GM19452 (cell line): ENCODE measurements around the gene GTF3C6.
"Not testable (repeated sequence)": the region's sequence is repeated elsewhere in the genome, so short reads cannot be mapped to it uniquely, and the experiment has no call there.

Experiments
- ATAC-seq: cut with Tn5 transposase; IDR thresholded peaks from one replicate; pipeline ENCODE4 v1.9.1; 2021; ENCODE audit not compliant: unreplicated experiment

Gene GTF3C6

DNA sequence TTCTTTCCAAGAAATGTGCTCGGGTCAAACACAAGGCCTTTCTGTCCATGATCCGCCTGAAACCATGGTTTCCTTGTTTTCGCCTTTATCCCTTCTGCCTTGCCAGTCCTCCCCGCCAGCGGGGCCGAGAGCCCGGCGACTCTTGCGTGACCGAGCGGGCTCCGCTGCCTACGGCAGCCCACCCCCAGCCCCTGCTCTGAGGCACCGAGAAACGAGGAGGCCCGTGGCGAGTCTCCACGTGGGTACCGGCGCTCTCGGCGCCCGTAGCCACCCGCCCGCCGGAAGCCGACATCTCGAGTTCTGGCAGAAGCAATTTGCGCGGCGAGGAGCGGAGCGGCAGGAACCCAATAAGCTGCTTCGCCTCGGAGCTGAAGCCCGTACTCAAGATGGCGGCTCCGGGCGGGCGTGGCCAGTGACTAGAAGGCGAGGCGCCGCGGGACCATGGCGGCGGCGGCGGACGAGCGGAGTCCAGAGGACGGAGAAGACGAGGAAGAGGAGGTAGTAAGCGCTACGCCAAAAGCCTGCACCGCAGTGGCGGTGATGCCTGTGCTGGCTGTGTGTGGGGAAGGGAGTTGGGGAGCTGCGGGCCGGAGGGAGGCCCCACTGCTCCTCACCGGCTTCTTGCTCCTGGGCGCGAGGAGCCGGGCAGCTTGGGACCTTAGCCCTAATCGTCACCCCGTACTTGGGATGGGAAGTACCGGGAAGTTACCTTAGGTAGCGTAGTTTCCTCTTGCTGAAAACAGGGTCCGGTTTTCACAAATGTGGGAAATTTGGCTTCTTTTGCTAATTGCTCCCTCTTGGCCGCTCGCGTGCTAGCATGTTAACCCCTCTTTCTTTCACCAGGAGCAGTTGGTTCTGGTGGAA is at the start of gene GTF3C6:
GTF3C6 (plus strand) TSS at position 378 of the 864 bp plus-strand sequence; CDS start at position 442, 64 bp downstream.
- ATAC-seq: peak; percentile 98

- ATAC-seq: no peak
These were observed 27.7 kb upstream of the GTF3C6 start for GRCh38 chr6:110930781-110931180.

GRCh38 chr6:110933912-110934311 is 24.6 kb upstream of the GTF3C6 start:
- ATAC-seq: no peak

DNA sequence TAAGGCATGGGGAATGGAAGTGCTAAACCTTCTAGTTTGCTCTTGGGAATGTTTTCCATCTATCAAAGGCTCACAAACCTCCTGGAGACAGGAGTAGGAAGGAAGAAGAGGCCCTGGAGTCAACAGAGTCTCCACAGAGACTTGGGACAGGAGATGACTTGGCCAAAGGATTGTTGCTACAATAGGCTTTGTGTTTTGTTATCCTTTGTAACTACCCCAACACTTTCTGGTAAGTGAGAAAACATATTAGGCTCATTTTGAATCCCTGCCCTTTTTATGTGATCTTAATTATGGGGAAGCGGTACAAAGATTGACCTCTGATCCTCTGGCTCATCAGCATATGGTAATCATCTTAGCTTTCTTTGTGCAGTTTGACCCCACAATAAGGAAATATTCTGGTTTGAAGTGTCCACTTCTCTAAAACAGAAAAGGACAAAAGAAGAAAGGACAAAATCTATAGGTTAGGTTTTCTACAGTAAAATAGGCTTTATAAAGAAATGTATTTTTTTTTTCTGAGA is 24.1 kb upstream of the GTF3C6 start:
- no peak for ATAC-seq

DNA sequence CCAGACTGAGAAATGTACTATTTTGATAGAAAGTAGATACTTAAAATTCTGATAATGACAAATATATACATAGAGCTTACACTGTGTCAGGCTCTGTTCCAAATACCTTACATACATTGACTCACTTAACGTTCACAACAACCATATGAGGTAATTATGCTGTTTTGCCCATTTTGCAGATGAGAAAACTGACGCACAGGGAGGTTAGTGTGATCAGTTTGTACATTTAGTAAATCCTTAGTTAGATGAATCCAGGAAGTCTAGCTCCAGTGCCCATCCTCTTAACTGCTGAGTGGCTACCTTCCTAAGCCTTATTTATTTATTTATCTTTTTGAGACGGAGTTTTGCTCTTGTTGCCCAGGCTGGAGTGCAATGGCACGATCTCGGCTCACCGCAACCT is 23.3 kb upstream of the GTF3C6 start:
- ATAC-seq: no peak

- no peak for ATAC-seq
These were observed 20.3 kb upstream of the GTF3C6 start for GRCh38 chr6:110938171-110938570.

DNA sequence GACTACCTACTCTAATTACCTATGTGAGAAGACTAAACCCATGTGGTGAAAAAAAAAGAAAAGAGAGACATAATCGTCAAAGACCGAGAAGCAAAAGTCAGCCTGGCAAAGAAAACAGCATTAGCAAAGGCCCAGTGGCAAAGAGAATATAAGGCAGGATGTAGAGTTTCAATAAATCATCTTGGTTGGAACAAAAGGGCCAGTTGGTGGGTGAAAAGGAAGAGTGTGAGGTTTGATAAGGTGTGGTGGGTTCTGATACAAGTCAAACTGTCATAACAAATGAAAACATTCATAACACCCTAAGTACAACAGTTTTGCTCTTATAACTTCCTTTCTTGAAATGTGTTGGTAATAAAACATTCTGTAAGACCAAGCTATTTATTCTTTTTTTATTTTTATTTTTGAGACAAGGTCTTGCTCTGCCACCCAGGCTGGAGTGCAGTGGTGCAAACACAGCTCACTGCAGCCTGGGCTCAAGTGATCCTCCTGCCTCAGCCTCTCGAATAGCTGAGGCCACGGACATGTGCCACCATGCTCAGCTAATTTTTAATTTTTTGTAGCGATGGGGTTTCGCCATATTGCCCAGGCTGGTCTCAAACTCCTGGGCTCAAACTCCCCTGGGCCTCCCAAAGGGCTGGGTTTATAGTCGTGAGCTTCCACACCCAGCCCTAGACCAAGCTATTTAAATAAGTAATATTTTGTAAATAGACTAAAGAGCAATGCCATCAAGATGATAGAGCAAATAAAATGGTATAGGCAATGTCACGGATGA is 18.9 kb upstream of the GTF3C6 start:
- no peak for ATAC-seq

- ATAC-seq: peak; percentile 100
These were observed 13.8 kb upstream of the GTF3C6 start for GRCh38 chr6:110944681-110945151.

DNA sequence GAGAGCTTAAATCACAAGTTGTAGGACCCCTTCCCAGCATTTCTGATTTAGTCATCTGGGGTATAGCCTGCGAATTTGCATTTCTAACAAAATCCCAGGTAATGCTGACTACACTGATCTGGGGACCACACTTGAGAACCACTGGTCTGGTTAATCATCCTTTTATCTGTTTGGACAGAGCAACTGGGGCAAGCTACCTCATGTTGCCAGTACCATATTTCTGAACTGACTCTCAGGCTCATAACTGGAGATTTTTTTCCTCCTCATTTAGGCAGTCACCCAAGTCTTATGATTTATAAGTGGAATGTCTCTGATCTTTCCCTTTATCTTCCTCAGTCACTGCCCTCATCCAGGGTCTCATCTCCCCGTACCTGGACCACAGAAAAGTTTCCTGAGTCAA is 12.0 kb upstream of the GTF3C6 start:
- ATAC-seq: no peak

DNA sequence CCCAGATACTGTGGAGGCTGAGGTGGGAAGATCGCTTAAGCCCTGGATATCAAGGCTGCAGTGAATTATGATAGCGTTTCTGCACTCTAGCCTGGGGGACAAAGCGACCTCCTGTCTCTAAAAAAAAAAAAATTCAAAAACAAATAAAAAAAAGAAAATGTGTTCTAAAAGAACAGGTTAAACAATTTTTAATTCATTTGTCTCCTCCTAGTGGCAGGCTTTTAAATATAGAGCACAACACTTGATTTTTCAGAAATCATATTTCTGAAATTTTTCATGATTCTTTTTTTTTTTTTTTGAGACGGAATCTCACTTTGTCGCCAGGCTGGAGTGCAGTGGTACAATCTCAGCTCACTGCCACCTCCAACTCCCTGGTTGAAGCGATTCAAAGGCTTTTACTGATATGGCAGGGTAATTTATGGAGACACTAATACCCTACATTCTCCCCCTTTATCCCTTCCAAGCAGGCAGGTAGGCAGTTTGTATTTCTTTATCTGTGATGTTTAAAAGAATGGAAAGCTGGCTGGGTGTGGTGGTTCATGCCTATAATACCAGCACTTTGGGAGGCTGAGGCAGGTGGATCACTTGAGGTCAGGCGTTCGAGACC is 8.7 kb upstream of the GTF3C6 start:
- ATAC-seq: no peak

- ATAC-seq: no peak
These were observed 8.1 kb upstream of the GTF3C6 start for GRCh38 chr6:110950440-110950839.

- no peak for ATAC-seq
These were observed 7.5 kb upstream of the GTF3C6 start for GRCh38 chr6:110951008-110951407.

DNA sequence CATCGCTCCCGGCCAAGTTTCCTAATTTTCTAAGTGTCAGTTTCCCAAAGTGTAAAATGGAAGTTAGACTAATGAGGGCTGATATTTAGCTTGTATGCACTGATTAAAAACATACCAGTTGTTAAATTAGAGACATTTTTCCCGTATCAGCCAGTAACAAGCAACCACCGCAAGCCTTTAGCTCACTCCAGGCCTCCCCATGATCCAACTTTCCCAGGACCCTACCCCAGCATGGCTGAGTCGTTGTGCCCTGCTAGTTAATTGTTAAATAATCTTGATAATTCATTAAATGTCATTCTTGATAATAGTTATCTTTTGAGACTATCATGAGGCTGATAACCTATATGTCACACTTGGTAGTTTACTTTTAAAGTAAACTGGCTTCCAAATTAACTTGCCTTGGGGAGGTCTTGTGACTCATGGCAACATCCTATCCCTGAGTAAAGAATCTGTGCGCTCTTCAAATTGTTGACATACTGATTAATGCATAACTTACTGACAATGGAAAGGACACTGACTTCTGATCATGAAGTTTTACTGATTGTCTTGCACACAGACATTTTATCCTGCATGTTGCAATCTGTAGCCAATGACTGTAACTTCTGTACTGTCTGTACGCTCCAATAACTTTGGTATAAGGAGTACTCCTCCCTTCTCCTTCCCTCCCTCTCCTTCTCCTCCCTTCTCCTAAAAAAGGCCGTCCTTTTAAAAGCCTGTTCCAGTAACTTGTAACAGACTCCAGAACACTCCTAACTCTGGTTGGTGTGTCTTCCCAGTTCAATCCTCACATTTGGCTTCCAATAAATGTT is 6.3 kb upstream of the GTF3C6 start:
- ATAC-seq: no peak

GRCh38 chr6:110953633-110954303 is 4.7 kb upstream of the GTF3C6 start:
- ATAC-seq: no peak

- no peak for ATAC-seq
These were observed 1.5 kb downstream of the GTF3C6 start for GRCh38 chr6:110960014-110960390.

DNA sequence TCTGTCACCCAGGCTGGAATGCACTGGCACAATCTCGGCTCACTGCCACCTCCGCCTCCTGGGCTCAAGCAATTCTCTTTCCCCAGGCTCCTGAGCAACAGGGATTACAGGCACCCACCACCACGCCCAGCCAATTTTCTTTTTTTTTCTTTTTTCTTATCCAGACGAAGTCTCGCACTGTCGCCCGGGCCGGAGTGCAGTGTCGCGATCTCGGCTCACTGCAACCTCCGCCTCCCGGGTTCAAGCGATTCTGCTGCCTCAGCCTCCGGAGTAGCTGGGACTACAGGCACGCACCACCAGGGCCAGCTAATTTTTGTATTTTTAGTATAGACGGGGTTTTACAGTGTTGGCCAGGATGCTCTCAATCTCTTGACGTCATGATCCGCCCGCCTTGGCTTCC is 4.1 kb downstream of the GTF3C6 start:
- ATAC-seq: not testable (repeated sequence)

DNA sequence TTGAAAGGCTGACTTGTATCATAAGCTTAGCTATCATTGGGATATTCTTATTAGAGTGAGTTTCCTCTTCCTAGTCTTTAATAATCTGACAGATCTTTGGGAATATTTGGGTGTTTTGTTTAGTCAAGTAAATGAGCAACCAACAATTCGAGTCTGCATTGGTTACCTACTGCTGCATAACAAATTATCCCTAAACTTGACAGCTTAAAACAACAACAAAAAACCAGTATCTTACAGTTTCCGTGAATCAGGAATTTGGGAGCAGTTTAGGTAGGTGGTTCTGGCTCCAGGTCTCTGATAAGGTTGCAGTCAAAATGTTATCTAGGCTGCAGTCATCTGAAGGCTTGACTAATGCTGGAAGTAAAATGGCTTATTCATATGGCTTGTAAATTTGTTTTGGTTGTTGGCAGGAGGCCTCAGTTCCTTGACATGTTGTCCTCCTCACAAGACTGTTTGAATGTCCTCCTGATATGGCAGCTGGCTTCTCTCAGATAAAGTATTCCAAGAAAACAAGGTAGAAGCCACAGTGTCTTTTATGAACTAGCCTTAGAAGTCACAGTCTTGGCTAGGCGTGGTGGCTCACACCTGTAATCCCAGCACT is 7.2 kb downstream of the GTF3C6 start:
- ATAC-seq: no peak

DNA sequence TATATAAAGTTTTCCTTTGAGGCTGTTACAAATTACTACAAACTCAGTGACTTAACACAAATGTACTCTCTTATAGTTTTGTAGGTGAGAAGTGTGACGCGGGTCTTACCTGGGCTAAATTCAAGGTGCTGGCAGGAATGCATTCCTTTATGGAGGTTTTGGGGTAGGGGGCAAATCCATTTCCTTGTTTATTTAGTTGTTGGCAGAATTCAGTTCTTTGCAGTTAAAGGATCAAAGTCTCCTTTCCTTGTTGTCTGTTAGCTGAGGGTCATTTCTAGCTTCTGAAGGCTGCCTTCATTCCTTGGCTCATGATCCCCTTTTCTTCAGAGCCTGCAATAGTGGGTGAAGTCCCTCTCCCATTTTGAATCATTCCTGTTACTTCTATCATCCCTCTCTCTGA is 10.2 kb downstream of the GTF3C6 start:
- ATAC-seq: not testable (repeated sequence)

DNA sequence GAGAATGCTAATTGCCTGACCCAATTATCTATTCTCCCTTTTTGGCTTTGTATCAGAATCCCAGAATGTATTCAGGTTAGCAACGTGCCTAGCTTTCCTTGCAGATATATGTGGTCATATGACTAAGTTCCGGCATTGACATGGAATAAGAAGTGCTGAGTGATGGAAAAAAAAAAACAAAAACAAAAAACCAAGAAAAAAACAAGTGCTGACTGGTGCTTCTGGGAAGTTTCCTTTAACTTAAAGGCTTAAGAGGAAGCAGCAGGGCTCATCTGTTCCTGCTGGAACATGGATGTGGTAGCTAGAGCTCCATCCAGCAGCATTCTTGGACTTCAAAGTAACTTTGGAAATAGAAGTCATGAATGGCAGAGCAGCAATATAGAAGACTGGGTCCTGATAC is 13.0 kb downstream of the GTF3C6 start:
- no peak for ATAC-seq

- no peak for ATAC-seq
These were observed 18.1 kb downstream of the GTF3C6 start for GRCh38 chr6:110976575-110976974.
